ENCODE results near the gene ZFYVE1.

The ZFYVE1 gene

GRCh38 chr14:72978856-72979255, 48.0 kb downstream of the ZFYVE1 start:
- no peak for TF ChIP-seq CTCF (IDR thresholded peaks at IDR 0.05; ENCODE audit: low read depth, low read length)
- no peak for DNase-seq (ENCODE audit: extremely low read depth, low read depth)

- no peak for DNase-seq (ENCODE audit: extremely low read depth, low read depth)
Observed at GRCh38 chr14:72975770-72976169, 51.1 kb downstream of the ZFYVE1 start.

GRCh38 chr14:72974661-72975060, 52.2 kb downstream of the ZFYVE1 start:
- TF ChIP-seq CTCF (IDR thresholded peaks at IDR 0.05; ENCODE audit: low read depth, low read length), result no peak
- no peak for DNase-seq (ENCODE audit: extremely low read depth, low read depth)

More at GRCh38 chr14:72975770-72976169, 51.1 kb downstream of the ZFYVE1 start:
- TF ChIP-seq CTCF (IDR thresholded peaks at IDR 0.05; ENCODE audit: low read depth, low read length), result no peak

GRCh38 chr14:72970824-72971434, 56.0 kb downstream of the ZFYVE1 start:
- no peak for DNase-seq (ENCODE audit: extremely low read depth, low read depth)
- no peak for TF ChIP-seq CTCF (IDR thresholded peaks at IDR 0.05; ENCODE audit: low read depth, low read length)

- TF ChIP-seq CTCF (IDR thresholded peaks at IDR 0.05; ENCODE audit: low read depth, low read length), result no peak
- DNase-seq (ENCODE audit: extremely low read depth, low read depth), result no peak
Observed at GRCh38 chr14:72970058-72970630, 56.8 kb downstream of the ZFYVE1 start.

GRCh38 chr14:72968316-72968715, 58.6 kb downstream of the ZFYVE1 start:
- DNase-seq (ENCODE audit: extremely low read depth, low read depth), result no peak
- no peak for TF ChIP-seq CTCF (IDR thresholded peaks at IDR 0.05; ENCODE audit: low read depth, low read length)

- DNase-seq (ENCODE audit: extremely low read depth, low read depth), result no peak
- no peak for TF ChIP-seq CTCF (IDR thresholded peaks at IDR 0.05; ENCODE audit: low read depth, low read length)
Observed at GRCh38 chr14:72966038-72966437, 60.9 kb downstream of the ZFYVE1 start.
